K562 (cell line): ENCODE measurements around the gene UBE2QL1. TPM values are rescaled to one million over a fixed set of nuclear protein-coding genes. Genes with fewer than 3 reads are reported as not detected.

Experiments used
- ATAC-seq: fragments of 200-7000 bp; cut with Tn5 transposase; 3 replicates; pipeline ENCODE4 v1.9.1; 2020; ENCODE audit warnings: moderate library complexity
- BruUV-seq: library from RNA; stranded (reverse); fragments of 400-500 nt; replicated peaks from 2 replicates; lab custom pipeline; 2021; lab: Mats Ljungman, UMichigan
- CTCF ChIA-PET: fragments of 300-600 bp; formaldehyde crosslinking; extraction: SDS; loops from one replicate; lab custom pipeline; 2021; ENCODE audit warnings: low intra/inter-chr PET ratio; lab: Yijun Ruan, JAX
- POLR2A ChIA-PET: fragments of 300-600, 350-650 bp; sonication (Branson Sonifier 250); formaldehyde crosslinking; extraction: SDS; loops from one replicate; lab custom pipeline; 2021; ENCODE audit warnings: antibody characterized with exemption, inconsistent platforms; lab: Yijun Ruan, JAX
- DNase-seq, 4 experiments: peaks; one replicate each; pipeline versions ENCODE4 v3.0.0 to v3.0.0-alpha.2; 2011 to 2018; ENCODE audit warnings: low spot score in 3 of 4, mixed read lengths in 3 of 4; ENCODE audit errors: extremely low read depth in 1 of 4
- FAIRE-seq: peaks from 2 replicates; lab custom pipeline; 2011; peaks lifted over from hg19 to GRCh38; lab: Jason Lieb, UNC
- H2AFZ ChIP-seq: 2 replicates; pipeline ENCODE4 v1.6.0; 2011; ENCODE audit warnings: low read depth, low read length, control low read depth, inconsistent platforms
- H3K27ac ChIP-seq: fragments of 200-600 bp; 3 replicates; pipeline ENCODE4 v1.8.0; 2011; ENCODE audit warnings: low read depth, mild to moderate bottlenecking, control low read depth, inconsistent platforms, low read length, moderate library complexity, mixed read lengths; ENCODE audit errors: extremely low read depth
- H3K27me3 ChIP-seq, 2 experiments: fragments of 300-600 bp in 1 of 2; 2 replicates in 1 of 2; 3 replicates in 1 of 2; pipeline versions ENCODE4 v1.6.0 to v1.8.0; 2011; ENCODE audit warnings: inconsistent platforms in 2 of 2, low read length in 2 of 2, mild to moderate bottlenecking in 1 of 2, mixed read lengths in 1 of 2, moderate library complexity in 1 of 2; ENCODE audit not compliant: control insufficient read depth in 2 of 2, insufficient read depth in 2 of 2
- H3K36me3 ChIP-seq: fragments of 300-600 bp; 3 replicates; pipeline ENCODE4 v1.8.0; 2011; ENCODE audit warnings: mild to moderate bottlenecking, low read length, inconsistent platforms; ENCODE audit not compliant: control insufficient read depth, insufficient read depth
- H3K4me1 ChIP-seq, 2 experiments: fragments of 200-600 bp in 1 of 2; replicated peaks in 1 of 2; 2 replicates in 1 of 2; 3 replicates in 1 of 2; pipeline versions ENCODE4 v1.5.1 to v1.8.0; 2011; ENCODE audit warnings: inconsistent platforms in 2 of 2, low read length in 2 of 2, mild to moderate bottlenecking in 1 of 2, mixed read lengths in 1 of 2, moderate library complexity in 1 of 2; ENCODE audit not compliant: control insufficient read depth in 2 of 2, insufficient read depth in 2 of 2
- H3K4me2 ChIP-seq: 2 replicates; pipeline ENCODE4 v1.6.1; 2011; ENCODE audit warnings: low read length, control low read depth, inconsistent platforms, mixed read lengths; ENCODE audit not compliant: insufficient read depth
- H3K4me3 ChIP-seq: fragments of 200-600 bp; sonication (generic), shearing (Covaris generic); 2 replicates; pipeline ENCODE4 v1.5.1; 2016; ENCODE audit warnings: control low read depth, inconsistent platforms
- H3K79me2 ChIP-seq: fragments of 200-600 bp; 3 replicates; pipeline ENCODE4 v1.8.0; 2011; ENCODE audit warnings: low read length, inconsistent platforms; ENCODE audit not compliant: control insufficient read depth, insufficient read depth
- H3K9ac ChIP-seq, 2 experiments: 2 replicates each; pipeline versions ENCODE4 v1.6.0 to v1.6.1; 2011; ENCODE audit warnings: low read depth in 2 of 2, low read length in 2 of 2, control low read depth in 1 of 2, inconsistent platforms in 1 of 2, mild to moderate bottlenecking in 1 of 2, mixed read lengths in 1 of 2; ENCODE audit not compliant: insufficient read depth in 1 of 2
- H3K9me1 ChIP-seq: one replicate; pipeline ENCODE4 v1.6.0; 2011; ENCODE audit warnings: inconsistent platforms, mild to moderate bottlenecking, low read length, moderate library complexity; ENCODE audit not compliant: control insufficient read depth, insufficient read depth
- H3K9me3 ChIP-seq: replicated peaks from 2 replicates; pipeline ENCODE4 v1.5.1; 2011; ENCODE audit warnings: low read depth, low read length, inconsistent platforms; ENCODE audit not compliant: control insufficient read depth, insufficient read depth
- H4K20me1 ChIP-seq: replicated peaks from 2 replicates; pipeline ENCODE4 v1.6.1; 2011; ENCODE audit warnings: low read length, inconsistent platforms, mixed read lengths; ENCODE audit not compliant: control insufficient read depth, insufficient read depth
- ETV5 ChIP-seq: sonication (generic); formaldehyde crosslinking; IDR thresholded peaks from 2 replicates; pipeline ENCODE4 v1.4.0; 2020; ENCODE audit warnings: low read depth, mild to moderate bottlenecking, missing genetic modification reagents
- HMG20A ChIP-seq: fragments of 450-650 bp; formaldehyde crosslinking; conservative IDR thresholded peaks from 2 replicates; pipeline ENCODE4 v1.4.0; 2020; ENCODE audit warnings: mild to moderate bottlenecking, mixed read lengths
- HMG20B ChIP-seq: fragments of 250-450 bp; sonication (Bioruptor Pico); IDR thresholded peaks from 2 replicates; pipeline ENCODE4 v1.5.0; 2021; ENCODE audit warnings: mild to moderate bottlenecking
- KAT2B ChIP-seq: IDR thresholded peaks from one replicate; pipeline ENCODE4 v1.6.1; 2012; ENCODE audit warnings: low read depth, mild to moderate bottlenecking, control low read depth, inconsistent platforms, low read length, moderate library complexity
- OTX1 ChIP-seq: fragments of 450-650 bp; formaldehyde crosslinking; IDR thresholded peaks from 2 replicates; pipeline ENCODE4 v1.4.0; 2022; ENCODE audit warnings: mild to moderate bottlenecking
- TFAM ChIP-seq: fragments of 250-450 bp; sonication (Bioruptor Pico); conservative IDR thresholded peaks from 2 replicates; pipeline ENCODE4 v1.5.0; 2021; ENCODE audit warnings: mild to moderate bottlenecking, moderate library complexity
- TSC22D4 ChIP-seq: fragments of 450-650 bp; IDR thresholded peaks from 2 replicates; pipeline ENCODE4 v1.6.1; 2016; ENCODE audit warnings: missing genetic modification characterization, missing biosample characterization, control low read depth
- WGBS: fragments of 100-300 bp; shearing (Covaris generic); methylation state at CpG from one replicate; pipeline ENCODE4 v1.1.6; 2016; ENCODE audit warnings: low coverage, mixed read lengths; ENCODE audit not compliant: insufficient coverage; ENCODE audit errors: missing lambda C conversion rate; 5-methylcytosine and 5-hydroxymethylcytosine counted together
- in situ Hi-C: fragments of 300-500 bp; cut with MboI; formaldehyde crosslinking; loops from 4 replicates; pipeline ENCODE4 v1.15.0; 2018; ENCODE audit warnings: inconsistent platforms, mixed read lengths
- intact Hi-C: fragments of 100-400 bp; cut with micrococcal nuclease; formaldehyde crosslinking; loops from 2 replicates; pipeline ENCODE4 v1.14.2; 2022
- polyA plus RNA-seq, 8 experiments: library from polyadenylated mRNA; depleted of rRNA in 4 of 8; stranded (reverse) in 5 of 8; unstranded in 3 of 8; fragments of >200 nt; fragmentation: Nextera tagmentation in 2 of 8; fragmentation: Illumina TruSeq in 1 of 8; extraction: Ambion mirVana in 2 of 8; extraction: Trizol in 1 of 8; gene quantifications; 2 replicates each; pipeline versions ENCODE4 v1.2.1 to v1.2.3, GENCODE V29; 2011 to 2014; ENCODE audit warnings: inconsistent platforms in 1 of 8, missing spikeins in 1 of 8
- total RNA-seq, 7 experiments: library from RNA; depleted of rRNA in 6 of 7; stranded (reverse); fragments of >200 nt in 6 of 7; fragmentation: Illumina TruSeq in 2 of 7; extraction: Trizol in 2 of 7; gene quantifications; 2 replicates each; pipeline versions ENCODE4 v1.2.1 to v1.2.3, GENCODE V29; 2011 to 2021; ENCODE audit warnings: low replicate concordance in 1 of 7
- TF ChIP-seq, protein P1 (sequence below): fragments of 450-650 bp; formaldehyde crosslinking; conservative IDR thresholded peaks from 2 replicates; pipeline ENCODE4 v1.4.0; 2022; ENCODE audit warnings: mild to moderate bottlenecking, missing genetic modification characterization
- TF ChIP-seq, protein P2 (sequence below), 2 experiments: IDR thresholded peaks; 2 replicates each; pipeline ENCODE4 v1.6.1; 2012; ENCODE audit warnings: improper control_type of control experiment in 2 of 2, low read depth in 2 of 2, low read length in 2 of 2, borderline replicate concordance in 1 of 2
- TF ChIP-seq, protein P3 (sequence below): fragments of 450-650 bp; IDR thresholded peaks from 2 replicates; pipeline ENCODE4 v1.6.1; 2017; ENCODE audit warnings: antibody characterized with exemption, mild to moderate bottlenecking
- TF ChIP-seq, protein P4 (sequence below): IDR thresholded peaks from 2 replicates; pipeline ENCODE4 v1.6.1; 2016; ENCODE audit warnings: missing genetic modification characterization, missing compliant biosample characterization

The UBE2QL1 gene
- total and polyA plus RNA-seq, 9 of the 15 experiments (the other 6 are each of a cell fraction or from before 2014, with no cell fraction given): not detected

DNA sequence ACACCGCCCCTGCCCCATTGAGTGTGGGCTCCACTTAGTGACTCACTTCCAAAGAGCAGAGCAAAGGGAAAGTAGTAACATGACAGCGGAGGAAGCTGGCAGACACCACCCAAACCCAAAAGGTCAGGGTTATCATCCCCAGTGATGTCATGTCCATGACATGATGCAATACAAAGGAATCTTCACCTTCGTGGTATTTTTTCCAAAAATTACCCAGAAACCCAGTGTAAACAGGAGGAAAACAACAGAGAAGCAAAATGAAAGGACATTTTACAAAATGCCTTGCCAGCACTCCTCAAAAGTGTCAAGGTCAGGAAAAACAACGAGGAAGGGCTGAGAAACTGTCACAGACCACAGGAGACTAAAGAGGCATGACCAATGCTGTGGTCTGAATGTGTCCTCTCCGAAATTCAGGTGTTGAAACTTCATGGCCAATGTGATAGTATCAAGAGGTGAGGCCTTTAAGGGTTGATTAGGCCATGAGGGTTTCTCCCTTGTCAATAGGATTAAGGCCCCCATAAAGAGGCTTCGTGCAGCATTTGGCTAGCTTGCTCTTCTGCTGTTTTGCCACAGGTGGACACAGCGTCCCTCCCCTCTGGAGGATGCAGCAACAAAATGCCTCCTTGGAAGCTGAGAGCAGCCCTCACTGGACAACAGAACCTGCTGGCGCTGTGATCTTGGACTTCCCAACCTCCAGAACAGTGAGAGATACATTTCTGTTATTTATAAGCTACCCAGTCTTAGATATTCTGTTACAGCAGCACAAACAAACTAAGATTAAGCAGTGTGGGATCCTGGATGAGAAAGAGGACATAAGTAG is 39.8 kb upstream of the UBE2QL1 start:
- ChIA-PET POLR2A (interaction anchor here (0.6 to 1.6 kb wide), 4 partner anchors 8 to 262 kb away, joined by 3 to 6 read pairs (median 4); no protein-coding TSS in a partner anchor), CTCF (no interaction called here)
- DNase-seq (peak in 3 of 4 experiments; percentile 25 to 58 (median 30)), FAIRE-seq (peak; percentile 64), ATAC-seq (peak; percentile 75)
- H3K27me3 ChIP-seq: peaks cover 27 to 38% of the 10 kb centered on the region in 2 experiments
- H3K27ac ChIP-seq: no peak overlapping the region; the same call in 2 of the 3 replicates
- intact Hi-C loops (no loop called here), in situ Hi-C loops (no loop called here)
- 5% methylated on average over 8 of the region's 8 CpGs for WGBS
- no peaks in the 10 kb centered on the region for H3K36me3 ChIP-seq
- no peaks in the 10 kb centered on the region for H3K9me1 ChIP-seq
- H3K4me3 ChIP-seq: no peak overlapping the region
- no peaks in the 10 kb centered on the region; the same call in 1 of the 2 replicates for H4K20me1 ChIP-seq
- H3K9me3 ChIP-seq: 0 out of 2 replicates have a peak, but pooled peaks cover 2% of the 10 kb centered on the region
- no TSS peak for BruUV-seq
- no peaks in the 10 kb centered on the region for H3K79me2 ChIP-seq
- H3K4me2 ChIP-seq: peak overlapping the region; percentile 70
- peak overlapping the region; percentile 1; the same call in 1 of the 2 replicates for H2AFZ ChIP-seq
- peaks cover 10 to 34% of the 10 kb centered on the region in 2 experiments for H3K4me1 ChIP-seq
- H3K9ac ChIP-seq: no peak overlapping the region
- TF ChIP-seq OTX1 (CRISPR knock-in tag): no peak
- no peak for TF ChIP-seq TSC22D4 (tag)
- no peak for TF ChIP-seq HMG20B (CRISPR knock-in tag)
- no peak for TF ChIP-seq TFAM (CRISPR knock-in tag)
- TF ChIP-seq, protein P1, sequence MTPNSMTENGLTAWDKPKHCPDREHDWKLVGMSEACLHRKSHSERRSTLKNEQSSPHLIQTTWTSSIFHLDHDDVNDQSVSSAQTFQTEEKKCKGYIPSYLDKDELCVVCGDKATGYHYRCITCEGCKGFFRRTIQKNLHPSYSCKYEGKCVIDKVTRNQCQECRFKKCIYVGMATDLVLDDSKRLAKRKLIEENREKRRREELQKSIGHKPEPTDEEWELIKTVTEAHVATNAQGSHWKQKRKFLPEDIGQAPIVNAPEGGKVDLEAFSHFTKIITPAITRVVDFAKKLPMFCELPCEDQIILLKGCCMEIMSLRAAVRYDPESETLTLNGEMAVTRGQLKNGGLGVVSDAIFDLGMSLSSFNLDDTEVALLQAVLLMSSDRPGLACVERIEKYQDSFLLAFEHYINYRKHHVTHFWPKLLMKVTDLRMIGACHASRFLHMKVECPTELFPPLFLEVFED (CRISPR knock-in tag): no peak
- TF ChIP-seq KAT2B: no peak
- TF ChIP-seq HMG20A: no peak
- TF ChIP-seq, protein P2, sequence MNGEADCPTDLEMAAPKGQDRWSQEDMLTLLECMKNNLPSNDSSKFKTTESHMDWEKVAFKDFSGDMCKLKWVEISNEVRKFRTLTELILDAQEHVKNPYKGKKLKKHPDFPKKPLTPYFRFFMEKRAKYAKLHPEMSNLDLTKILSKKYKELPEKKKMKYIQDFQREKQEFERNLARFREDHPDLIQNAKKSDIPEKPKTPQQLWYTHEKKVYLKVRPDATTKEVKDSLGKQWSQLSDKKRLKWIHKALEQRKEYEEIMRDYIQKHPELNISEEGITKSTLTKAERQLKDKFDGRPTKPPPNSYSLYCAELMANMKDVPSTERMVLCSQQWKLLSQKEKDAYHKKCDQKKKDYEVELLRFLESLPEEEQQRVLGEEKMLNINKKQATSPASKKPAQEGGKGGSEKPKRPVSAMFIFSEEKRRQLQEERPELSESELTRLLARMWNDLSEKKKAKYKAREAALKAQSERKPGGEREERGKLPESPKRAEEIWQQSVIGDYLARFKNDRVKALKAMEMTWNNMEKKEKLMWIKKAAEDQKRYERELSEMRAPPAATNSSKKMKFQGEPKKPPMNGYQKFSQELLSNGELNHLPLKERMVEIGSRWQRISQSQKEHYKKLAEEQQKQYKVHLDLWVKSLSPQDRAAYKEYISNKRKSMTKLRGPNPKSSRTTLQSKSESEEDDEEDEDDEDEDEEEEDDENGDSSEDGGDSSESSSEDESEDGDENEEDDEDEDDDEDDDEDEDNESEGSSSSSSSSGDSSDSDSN (IDR thresholded peaks at IDR 0.05; ENCODE audit: borderline replicate concordance in 1 of 2, low read depth in 2 of 2, low read length in 2 of 2): no peak
- TF ChIP-seq, protein P3, sequence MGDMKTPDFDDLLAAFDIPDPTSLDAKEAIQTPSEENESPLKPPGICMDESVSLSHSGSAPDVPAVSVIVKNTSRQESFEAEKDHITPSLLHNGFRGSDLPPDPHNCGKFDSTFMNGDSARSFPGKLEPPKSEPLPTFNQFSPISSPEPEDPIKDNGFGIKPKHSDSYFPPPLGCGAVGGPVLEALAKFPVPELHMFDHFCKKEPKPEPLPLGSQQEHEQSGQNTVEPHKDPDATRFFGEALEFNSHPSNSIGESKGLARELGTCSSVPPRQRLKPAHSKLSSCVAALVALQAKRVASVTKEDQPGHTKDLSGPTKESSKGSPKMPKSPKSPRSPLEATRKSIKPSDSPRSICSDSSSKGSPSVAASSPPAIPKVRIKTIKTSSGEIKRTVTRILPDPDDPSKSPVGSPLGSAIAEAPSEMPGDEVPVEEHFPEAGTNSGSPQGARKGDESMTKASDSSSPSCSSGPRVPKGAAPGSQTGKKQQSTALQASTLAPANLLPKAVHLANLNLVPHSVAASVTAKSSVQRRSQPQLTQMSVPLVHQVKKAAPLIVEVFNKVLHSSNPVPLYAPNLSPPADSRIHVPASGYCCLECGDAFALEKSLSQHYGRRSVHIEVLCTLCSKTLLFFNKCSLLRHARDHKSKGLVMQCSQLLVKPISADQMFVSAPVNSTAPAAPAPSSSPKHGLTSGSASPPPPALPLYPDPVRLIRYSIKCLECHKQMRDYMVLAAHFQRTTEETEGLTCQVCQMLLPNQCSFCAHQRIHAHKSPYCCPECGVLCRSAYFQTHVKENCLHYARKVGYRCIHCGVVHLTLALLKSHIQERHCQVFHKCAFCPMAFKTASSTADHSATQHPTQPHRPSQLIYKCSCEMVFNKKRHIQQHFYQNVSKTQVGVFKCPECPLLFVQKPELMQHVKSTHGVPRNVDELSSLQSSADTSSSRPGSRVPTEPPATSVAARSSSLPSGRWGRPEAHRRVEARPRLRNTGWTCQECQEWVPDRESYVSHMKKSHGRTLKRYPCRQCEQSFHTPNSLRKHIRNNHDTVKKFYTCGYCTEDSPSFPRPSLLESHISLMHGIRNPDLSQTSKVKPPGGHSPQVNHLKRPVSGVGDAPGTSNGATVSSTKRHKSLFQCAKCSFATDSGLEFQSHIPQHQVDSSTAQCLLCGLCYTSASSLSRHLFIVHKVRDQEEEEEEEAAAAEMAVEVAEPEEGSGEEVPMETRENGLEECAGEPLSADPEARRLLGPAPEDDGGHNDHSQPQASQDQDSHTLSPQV: no peak
- TF ChIP-seq ETV5: no peak
- TF ChIP-seq, protein P4, sequence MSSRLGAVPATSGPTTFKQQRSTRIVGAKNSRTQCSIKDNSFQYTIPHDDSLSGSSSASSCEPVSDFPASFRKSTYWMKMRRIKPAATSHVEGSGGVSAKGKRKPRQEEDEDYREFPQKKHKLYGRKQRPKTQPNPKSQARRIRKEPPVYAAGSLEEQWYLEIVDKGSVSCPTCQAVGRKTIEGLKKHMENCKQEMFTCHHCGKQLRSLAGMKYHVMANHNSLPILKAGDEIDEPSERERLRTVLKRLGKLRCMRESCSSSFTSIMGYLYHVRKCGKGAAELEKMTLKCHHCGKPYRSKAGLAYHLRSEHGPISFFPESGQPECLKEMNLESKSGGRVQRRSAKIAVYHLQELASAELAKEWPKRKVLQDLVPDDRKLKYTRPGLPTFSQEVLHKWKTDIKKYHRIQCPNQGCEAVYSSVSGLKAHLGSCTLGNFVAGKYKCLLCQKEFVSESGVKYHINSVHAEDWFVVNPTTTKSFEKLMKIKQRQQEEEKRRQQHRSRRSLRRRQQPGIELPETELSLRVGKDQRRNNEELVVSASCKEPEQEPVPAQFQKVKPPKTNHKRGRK (tag): no peak
